GM18868 (cell line): ENCODE results near the gene BCL2L1.
"Not testable (repeated sequence)": the region's sequence is repeated elsewhere in the genome, so short reads cannot be mapped to it uniquely, and the experiment has no call there.

Experiments
- ATAC-seq: cut with Tn5 transposase; IDR thresholded peaks from one replicate; pipeline ENCODE4 v1.9.1; 2021; ENCODE audit warnings: mild to moderate bottlenecking, moderate library complexity; ENCODE audit not compliant: unreplicated experiment

The BCL2L1 gene

GRCh38 chr20:31677553-31678260 is 45.0 kb downstream of the BCL2L1 start:
- ATAC-seq = no peak

DNA sequence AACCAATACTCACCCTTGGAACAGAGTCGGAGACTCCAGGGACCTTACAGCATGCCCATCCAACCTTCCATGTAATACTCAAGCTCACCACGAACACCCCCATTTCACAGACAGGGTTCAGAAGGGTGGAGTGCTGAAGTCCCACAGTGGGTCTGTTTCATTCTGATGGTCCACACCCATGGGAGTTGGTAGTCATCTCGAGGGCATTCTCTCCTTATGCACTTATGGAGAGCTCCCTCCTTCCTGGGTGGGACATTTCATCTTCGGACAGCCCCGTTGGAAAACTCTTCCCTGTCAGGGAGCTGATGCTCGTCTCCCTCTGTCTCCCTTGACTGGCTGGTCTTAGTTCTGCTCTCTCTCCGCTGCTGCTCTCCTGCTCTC is 46.1 kb downstream of the BCL2L1 start:
- no peak for ATAC-seq

- ATAC-seq = no peak
These were observed 46.6 kb downstream of the BCL2L1 start for GRCh38 chr20:31675828-31676608.

DNA sequence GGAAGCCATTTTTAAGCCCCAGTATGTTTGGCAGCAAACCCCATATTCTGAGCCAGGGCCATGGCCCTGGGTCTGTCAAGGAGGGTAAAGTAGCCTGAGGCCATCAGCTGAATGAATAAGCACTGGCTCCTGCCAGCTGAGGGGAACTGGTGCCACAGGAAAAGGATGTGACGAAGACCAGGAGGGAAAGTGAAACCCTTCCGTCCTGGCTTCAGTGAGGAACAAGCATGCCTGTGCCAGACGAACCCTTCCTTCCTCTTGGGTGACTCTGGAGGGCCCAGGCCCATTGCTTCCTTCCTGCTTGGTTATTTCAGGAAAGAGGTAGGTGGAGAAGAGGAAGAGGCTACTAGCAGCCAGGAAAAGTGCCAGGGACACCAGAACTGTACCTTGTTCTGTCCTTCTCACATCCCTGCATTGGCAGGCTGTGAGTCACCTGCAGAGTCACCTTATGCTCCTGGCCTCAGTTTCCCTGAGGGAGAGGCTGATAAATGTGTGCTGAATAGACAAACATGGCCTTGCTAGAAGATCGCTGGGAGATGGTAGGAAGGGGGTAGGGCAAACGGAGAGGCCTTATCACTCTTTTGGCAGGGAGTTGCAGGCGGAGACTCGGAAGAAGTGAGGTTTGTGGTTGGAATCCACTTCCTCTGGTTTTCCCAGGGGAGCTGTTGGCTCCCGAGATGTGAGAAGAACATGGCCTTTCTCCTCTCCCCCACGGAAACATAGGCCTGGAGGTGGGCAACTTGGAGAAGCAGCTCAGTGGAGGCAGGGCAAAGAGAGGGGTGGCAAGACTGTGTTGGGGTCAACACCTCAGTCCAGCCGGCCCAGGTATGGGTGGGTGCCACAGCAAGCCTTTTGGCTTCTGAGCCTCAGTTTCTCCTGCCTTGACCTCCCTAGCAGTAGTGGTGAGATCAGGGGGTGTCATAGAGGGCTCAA is 47.5 kb downstream of the BCL2L1 start:
- ATAC-seq = peak; percentile 69

DNA sequence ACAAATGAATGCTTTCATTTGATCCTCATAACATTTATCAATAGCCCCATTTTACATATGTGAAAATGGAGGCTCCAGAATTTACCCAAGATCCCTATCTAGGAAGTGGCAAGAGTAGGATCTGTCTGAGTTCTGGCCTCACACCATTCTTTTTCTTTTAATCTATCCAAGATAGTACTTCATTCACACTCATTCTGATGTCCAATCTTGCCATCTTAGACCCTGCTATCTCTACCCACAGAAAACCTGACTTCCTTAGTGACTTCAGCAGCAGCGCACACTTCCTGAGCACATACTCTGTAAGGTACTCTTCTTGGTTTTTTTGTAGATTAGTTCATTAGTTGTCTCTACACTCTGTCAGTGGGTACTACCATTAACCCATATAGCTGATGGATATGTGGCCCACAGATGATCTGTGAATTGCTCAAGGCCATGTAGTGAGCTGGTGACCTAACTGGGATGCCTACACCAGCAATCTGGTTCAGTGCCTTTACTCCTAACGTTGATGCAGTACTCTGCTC is 48.7 kb downstream of the BCL2L1 start:
- ATAC-seq = no peak

- no peak for ATAC-seq
These were observed 49.2 kb downstream of the BCL2L1 start for GRCh38 chr20:31673435-31673834.

DNA sequence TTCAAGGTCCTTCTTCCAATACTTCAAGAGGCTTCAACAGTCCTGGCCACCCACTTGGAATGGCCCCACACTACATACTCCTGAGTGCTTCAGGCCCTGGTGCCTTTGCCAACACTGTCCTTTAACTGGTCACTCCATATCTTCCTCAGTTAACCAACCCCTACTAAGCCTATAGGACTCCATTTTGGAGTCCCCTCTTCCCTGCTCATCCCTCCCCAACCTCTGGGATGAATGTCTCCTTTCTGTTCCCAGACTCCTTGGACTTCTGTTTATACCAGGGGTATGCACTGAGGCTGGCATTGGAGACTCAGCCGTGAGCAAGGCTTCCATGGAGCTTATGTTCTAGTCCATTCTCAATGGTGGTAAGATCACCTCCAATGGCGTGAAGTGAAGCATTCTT is 51.3 kb downstream of the BCL2L1 start:
- ATAC-seq = no peak

GRCh38 chr20:31670371-31671228 is 52.1 kb downstream of the BCL2L1 start:
- no peak for ATAC-seq

- no peak for ATAC-seq
These were observed 52.8 kb downstream of the BCL2L1 start for GRCh38 chr20:31669876-31670275.

GRCh38 chr20:31668944-31669343 is 53.7 kb downstream of the BCL2L1 start:
- ATAC-seq = not testable (repeated sequence)

GRCh38 chr20:31667315-31668285 is 55.1 kb downstream of the BCL2L1 start:
- ATAC-seq = no peak

DNA sequence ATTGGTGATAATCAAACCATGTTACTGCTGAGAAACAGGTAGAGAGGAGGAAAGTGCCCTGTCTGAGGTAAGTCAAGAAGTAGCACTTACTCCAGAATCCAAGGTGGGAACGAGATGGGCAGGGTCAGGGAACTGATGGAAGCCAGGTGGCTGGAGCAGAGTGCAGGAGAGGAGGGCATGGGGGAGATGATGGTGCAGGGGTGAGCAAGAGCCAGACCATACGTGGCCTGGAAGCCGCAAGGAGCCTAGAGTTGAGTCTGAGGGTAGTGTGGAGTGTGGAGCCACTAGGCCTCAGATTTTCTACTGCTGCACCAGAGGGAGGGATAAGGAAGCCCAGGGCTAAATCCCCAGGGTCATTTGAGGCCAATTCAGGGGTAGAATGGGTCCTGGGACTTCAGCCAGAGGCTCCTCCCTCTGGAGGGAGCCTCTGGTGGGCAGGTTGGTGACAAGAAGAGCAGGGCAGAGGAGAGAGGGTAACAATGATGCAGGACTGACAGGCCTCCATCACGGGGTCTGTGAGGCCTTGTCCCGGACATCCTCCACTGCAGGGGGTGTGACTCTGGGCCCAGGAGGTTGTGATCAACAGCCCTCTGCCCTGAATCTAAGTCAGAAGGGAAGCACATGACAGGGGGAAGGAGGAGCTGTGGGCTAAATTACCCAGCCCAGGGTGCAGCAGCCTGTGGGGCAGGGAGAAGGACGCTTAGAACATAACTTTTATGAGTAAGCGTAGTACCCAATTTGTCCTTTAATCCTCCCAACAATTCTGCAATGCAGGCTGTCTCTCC is 56.2 kb downstream of the BCL2L1 start:
- no peak for ATAC-seq

DNA sequence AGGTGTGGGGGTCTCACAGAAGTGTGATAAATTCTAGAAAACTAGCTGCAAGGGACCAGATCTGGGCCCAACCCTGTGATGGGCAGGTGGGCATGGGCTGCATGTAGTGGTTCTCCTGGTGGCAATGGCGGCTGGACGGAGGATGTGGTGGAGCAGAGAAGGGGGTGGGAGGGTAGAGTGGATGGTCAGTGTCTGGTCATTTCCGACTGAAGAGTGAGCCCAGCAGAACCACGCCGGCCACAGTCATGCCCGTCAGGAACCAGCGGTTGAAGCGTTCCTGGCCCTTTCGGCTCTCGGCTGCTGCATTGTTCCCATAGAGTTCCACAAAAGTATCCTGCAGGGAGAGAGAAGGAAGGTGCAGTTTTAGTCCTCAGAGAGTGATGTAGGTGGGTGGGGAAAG is 56.9 kb downstream of the BCL2L1 start:
- no peak for ATAC-seq

GRCh38 chr20:31664696-31665354 is 57.8 kb downstream of the BCL2L1 start:
- no peak for ATAC-seq

GRCh38 chr20:31663838-31664695 is 58.6 kb downstream of the BCL2L1 start:
- ATAC-seq = no peak

DNA sequence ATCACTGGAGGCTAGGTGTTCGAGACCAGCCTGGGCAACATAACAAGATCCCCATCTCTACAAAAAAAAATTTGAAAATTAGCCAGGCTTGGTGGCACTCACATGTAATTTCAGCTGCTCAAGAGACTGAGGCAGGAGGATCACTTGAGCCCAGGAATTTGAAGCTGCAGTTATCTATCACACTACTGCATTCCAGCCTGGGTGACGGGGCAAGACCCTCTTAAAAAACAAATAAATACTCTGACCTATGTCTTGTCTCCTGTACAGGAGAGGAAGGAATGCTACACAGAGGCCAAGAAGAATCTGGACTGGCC is 59.2 kb downstream of the BCL2L1 start:
- no peak for ATAC-seq

DNA sequence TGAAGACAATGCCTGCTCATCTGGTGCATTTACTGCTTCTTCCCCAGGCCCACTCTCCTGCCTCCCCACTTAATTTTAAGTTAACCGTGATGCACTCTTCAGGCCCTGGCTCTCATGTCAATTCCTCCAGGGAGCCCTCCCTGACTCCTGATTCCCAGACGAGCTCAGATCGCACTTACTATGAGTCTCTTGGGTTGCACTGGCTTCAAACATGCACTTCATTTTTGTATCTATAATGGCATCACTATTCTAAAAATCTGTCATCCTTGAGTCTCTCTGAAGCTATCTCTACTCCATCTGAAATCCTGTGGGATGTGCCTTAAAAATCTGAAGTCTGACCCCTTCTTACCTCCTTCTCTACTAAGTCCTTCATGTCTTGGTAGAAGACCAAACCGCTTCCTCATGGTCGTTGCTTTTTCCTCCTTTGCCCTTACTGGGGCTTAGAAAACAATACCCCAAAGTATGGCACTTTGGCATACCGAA is 60.3 kb downstream of the BCL2L1 start:
- ATAC-seq = no peak
